ENCODE measurements around the gene PRKAB1.

The PRKAB1 gene

DNA sequence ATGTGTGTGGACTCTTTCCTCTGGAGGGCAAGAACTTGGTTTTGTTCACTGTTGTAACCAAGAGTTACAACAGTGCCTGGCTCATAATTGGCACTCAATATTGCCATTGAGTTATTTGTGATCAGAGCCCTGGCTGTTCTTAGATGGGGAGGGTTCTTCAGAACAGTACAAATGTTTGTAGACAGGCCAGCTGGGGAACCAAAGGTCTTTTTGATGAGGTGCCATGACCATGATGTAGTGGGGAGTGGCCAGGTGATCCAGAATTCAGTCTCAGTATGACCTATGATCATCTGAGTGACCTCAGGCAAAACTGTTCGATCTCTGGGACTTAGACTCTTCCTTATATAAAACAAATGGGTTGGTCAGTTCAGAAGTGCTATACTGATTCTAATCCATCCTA is 3.3 kb upstream of the PRKAB1 start:
- no peak for DNase-seq

DNA sequence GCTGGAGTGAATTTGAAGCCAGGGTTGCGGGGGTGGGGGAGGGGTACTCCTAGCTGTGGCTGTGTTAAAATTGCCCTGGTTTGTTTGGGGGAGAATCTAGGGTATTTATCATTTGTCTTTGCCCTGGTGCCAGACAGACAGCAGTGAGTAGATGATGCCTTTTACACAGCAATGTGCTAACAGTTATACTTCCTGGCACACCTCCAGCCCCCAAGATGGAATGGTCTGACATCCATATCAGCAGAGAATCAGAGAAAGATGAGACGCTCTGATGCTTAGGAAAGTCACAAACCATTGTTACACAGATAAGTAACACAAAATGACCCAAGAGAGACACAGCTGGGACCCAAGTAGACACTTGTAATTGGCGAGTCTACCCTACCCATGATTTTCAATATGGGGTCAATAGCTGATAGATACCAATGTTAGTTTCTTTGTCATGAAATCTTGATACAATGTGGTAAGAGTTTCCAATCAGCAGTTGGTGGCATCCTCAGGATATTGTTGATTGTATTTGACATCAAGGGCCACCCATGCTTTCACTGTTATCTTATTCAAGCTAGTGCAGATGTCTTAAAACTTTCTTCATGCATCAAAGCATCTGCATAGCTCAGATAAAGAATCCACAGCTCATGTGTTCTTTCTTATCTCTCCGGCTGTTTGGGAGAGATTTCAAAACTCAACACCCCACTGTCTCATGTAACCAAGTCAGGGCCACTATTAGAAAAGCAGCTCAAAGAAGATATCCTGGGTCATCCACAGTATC is 2.6 kb upstream of the PRKAB1 start:
- no peak for DNase-seq

- no peak for DNase-seq
These were observed 1.6 kb upstream of the PRKAB1 start for GRCh38 chr12:119666226-119666795.

DNA sequence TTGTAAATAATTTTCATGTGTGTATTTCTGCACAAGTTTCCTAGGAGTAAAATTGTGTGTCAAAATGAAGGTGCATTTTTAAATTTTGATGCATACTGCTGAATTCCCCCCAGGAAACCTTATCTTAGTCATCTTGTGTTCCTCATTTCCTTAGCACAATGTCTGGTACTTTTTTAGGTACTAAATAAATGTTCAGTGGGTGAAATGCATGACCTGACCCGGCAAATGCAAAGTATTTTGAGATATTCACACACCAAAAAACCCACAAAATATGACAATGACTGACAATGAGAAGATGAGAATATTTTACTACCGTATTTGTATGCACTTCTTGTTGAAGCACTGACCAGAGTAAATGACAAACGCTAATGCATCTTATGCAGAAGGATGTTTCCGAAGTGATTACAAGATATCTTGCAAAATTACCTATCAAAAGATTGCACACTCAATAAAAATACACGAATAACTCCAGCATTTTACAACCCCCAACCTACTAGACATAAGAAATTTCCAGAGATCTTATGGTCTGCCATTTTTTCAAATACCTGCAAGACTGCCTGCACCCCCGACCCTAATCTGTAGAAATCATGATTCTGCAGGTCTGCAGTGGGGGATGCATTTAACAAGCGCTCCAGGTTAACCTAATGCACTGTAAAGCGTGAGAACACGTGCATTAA is 895 bp upstream of the PRKAB1 start:
- no peak for DNase-seq

DNA sequence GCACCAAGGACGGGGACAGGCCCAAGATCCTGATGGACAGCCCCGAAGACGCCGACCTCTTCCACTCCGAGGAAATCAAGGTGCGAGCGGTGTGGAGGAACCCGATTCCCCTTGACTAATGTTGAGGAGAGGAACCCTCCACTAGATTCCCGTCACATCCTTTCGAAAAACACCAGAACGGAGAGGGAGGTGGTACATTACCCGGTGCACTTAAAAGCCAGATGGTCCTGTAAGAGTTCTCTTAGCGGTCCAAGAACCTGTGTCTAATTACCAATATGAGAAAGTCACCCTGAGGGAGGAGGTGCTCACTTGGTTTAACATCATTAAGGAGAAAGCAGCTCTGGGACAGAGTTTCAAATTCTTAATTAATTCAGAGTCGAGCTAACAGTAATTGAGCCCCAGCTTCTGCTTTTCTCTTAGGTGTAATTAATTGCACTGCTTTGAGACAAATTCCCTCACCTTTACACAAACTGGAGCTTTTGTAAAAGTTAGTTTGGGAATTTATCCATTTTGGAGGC is 450 bp downstream of the PRKAB1 start:
- no peak for DNase-seq

GRCh38 chr12:119669744-119670472 is 2.0 kb downstream of the PRKAB1 start:
- no peak for DNase-seq

DNA sequence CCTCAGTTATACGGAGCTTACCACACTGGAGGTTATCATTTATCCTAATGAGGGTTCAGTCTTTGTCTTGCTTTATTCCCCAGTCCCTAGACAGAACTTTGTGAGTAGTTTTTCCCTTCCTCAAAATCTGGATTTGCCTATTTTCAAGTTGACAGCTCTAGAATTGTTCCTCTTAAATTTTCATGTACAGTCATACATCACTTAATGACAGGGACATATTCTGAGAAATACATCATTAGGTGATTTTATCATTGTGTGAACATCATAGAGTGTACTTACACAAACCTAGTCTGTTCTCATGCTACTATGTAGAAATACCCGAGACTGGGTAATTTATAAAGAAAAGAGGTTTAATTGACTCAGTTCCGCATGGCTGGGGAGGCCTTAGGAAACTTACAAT is 3.1 kb downstream of the PRKAB1 start:
- DNase-seq = no peak

DNA sequence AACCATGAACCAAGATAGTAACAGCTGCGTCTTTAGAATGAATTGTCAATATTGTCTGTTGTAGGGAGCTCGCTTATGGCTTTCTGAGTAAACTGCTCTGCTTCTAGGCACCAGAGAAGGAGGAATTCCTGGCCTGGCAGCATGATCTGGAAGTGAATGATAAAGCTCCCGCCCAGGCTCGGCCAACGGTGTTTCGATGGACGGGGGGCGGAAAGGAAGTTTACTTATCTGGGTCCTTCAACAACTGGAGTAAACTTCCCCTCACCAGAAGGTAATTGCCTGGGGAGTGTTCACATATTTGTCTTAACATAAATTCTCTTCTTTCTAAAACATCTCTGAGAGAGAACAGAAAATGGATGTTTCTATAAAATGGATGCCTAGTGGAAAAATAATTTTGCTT is 4.3 kb downstream of the PRKAB1 start:
- no peak for DNase-seq

DNA sequence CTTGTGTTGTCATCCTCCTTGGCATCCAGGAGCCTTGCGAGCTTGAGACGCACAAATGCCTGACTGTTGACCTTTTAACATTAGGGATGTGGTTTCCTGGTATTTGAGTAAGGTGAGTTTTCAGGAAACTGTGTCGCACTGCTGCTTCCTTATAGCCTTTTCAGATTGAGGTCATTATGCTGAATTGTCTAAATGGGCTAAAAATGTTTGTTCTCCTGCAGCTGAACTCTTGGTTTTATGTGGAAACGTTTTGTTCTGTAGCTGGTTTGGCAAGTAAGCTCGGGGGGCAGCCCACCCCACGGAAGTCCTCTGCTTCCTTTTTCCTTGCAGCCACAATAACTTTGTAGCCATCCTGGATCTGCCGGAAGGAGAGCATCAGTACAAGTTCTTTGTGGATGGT is 5.7 kb downstream of the PRKAB1 start:
- DNase-seq = no peak

DNA sequence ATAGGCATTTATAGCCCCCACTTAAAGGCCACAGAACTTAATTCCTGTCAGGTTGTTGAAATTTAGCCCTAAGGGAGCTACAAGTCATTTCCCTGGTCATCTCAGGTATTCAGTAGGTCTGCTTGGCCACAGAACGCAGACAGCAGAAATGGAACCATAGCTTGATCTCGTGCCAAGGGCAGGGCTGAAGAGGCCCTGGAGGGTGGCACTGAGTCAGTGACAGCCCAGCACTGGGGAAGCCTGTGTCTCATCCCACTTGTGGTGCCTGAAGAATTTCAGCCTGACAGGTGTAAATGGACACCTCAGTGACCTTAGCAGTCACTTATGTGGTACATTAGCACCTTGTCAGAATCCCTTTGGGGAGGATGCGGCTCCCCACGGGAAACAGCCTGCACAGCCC is 6.6 kb downstream of the PRKAB1 start:
- DNase-seq = no peak

GRCh38 chr12:119676022-119676421 is 8.1 kb downstream of the PRKAB1 start:
- DNase-seq = no peak

GRCh38 chr12:119676573-119676972 is 8.6 kb downstream of the PRKAB1 start:
- DNase-seq = no peak

DNA sequence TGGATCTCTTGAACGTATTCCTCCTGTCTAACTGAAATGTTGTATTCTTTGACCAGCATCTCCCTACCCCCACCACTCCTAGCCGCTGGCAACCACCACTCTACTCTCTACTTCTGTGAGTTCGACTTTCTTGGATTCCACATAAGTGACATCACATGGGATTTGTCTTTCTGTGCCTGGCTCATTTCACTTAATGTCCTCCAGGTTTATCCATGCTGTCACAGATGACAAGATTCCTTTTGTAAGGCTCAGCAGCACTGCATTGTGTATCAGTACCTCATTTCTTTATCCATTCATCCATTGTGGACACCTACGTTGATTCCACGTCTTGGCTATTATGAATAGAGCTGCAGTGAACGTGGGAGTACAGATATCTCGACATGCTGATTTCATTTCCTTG is 10.5 kb downstream of the PRKAB1 start:
- no peak for DNase-seq

DNA sequence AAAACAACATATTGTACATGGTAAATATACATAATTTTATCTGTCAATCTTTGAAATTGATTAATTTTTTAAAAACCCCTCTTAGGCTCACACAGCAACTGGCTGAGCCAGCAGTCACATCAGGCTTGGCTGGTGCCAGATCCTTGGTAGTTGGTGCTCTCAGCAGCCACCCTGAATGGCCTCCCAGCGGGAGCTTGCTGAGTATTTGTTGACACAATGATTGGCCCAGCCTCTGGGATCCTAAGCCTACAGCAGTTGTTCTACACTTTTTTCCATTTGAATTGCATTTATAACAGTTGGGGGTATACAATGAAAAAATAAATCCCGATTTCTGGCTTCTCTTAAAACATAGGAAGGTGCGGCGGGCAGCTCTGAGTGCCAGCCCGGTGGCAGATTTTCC is 11.1 kb downstream of the PRKAB1 start:
- no peak for DNase-seq

- DNase-seq = no peak
These were observed 11.6 kb downstream of the PRKAB1 start for GRCh38 chr12:119679490-119679889.

GRCh38 chr12:119681111-119681510 is 13.2 kb downstream of the PRKAB1 start:
- no peak for DNase-seq

- no peak for DNase-seq
These were observed 14.1 kb downstream of the PRKAB1 start for GRCh38 chr12:119681728-119682638.

DNA sequence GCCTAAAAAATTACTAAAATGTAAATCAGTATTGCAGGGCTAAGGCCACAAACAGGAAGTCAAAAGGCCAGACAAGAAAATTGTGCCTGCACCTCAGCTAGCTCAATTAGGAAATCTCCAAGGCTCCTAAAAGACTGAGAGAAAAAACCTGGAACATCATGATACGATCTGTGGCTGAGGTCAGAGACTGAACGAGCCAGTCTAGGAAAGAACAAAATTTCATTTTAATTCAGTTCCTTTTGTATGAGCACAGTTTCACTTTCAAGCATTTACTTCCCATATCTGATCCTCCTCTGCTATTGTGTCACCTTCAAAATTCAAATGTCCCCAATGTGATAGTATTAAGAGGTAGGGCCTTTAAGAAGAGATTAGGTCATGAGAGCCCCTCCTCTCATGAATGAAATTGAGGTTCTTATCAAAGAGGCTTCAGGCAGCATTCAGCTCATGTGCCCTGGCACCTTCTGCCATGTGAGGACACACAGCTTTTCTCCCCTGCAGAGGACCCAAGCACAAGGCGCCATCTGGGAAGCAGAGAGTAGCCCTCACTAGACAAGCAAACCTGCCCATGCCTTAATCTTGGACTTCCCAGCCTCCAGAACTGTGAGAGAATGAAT is 14.8 kb downstream of the PRKAB1 start:
- DNase-seq = no peak

DNA sequence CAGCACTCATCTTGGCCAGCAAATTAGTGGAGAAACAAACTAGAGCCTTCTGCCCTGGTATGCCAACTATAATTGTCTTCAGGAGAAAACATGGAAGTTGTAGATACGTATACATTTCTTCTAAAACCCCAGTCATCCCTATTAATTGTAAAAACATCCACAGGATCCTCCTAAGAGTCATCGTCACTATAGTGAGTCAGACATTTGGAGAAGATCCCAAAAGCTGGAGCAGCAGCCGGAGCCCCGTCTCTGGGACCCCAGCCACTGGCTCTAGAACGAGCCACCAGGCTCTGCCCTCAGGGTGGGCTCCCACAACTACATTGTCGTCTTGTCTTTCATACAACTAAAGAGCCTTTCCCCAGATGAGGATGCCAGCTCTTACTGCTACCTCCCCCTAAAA is 15.5 kb downstream of the PRKAB1 start:
- DNase-seq = no peak

- DNase-seq = no peak
These were observed 15.9 kb downstream of the PRKAB1 start for GRCh38 chr12:119683816-119684215.

DNA sequence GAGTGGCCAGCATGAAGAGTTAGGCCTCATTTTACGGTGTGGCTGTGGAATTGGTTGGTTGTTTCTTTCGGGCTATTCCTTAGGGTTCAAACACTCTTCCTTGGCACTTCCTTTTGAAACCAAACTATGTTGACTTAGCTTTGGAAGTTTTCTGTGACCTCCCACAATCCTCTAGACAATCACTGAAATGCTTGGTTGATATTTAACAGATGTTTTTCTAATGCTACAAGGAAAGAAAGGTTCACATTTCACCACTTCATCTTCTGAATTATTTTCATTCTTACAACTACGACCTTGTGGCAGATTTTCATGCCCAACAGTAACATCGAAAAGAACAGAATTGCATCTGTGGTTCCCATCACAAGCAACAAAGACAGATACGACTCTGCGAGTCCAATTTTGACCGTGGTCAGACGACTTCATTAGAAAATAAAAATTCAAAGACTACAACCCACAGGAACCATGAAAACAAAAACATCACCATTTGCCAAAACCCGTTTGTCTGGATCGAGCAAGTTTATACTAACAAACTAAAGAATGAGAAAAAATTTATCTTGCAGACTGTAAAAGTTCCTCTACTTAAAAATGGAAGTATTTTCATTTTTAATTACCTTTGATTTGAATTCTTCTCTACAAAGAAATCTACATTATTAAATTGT is 16.9 kb downstream of the PRKAB1 start:
- DNase-seq = no peak

Data from SIG-M5 (cell line).